Measurements from ENCODE around the gene SRGN.

- TF ChIP-seq, protein P1, sequence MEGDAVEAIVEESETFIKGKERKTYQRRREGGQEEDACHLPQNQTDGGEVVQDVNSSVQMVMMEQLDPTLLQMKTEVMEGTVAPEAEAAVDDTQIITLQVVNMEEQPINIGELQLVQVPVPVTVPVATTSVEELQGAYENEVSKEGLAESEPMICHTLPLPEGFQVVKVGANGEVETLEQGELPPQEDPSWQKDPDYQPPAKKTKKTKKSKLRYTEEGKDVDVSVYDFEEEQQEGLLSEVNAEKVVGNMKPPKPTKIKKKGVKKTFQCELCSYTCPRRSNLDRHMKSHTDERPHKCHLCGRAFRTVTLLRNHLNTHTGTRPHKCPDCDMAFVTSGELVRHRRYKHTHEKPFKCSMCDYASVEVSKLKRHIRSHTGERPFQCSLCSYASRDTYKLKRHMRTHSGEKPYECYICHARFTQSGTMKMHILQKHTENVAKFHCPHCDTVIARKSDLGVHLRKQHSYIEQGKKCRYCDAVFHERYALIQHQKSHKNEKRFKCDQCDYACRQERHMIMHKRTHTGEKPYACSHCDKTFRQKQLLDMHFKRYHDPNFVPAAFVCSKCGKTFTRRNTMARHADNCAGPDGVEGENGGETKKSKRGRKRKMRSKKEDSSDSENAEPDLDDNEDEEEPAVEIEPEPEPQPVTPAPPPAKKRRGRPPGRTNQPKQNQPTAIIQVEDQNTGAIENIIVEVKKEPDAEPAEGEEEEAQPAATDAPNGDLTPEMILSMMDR (IDR thresholded peaks at IDR 0.05), result no peak
- no peak for TF ChIP-seq POLR2A (IDR thresholded peaks at IDR 0.05)
These were observed 9.6 kb upstream of the SRGN start for GRCh38 chr10:69078311-69078710.

Measured in adrenal gland (tissue), 5 donors.